Left ventricle myocardium inferior (tissue), 1 donor: Measurements from ENCODE around the gene ACTR3C. TPM values are rescaled to one million over a fixed set of nuclear protein-coding genes. Genes with fewer than 3 reads are reported as not detected.

Experiments
- DNase-seq: peaks from one replicate; pipeline ENCODE4 v3.0.0-alpha.2; 2020
- H3K27ac ChIP-seq: fragments of 200-600 bp; replicated peaks from 2 replicates; pipeline ENCODE4 v1.8.0; 2021
- H3K27me3 ChIP-seq: fragments of 200-600 bp; 2 replicates; pipeline ENCODE4 v1.8.0; 2021; ENCODE audit warnings: low read depth
- H3K36me3 ChIP-seq: fragments of 200-600 bp; 2 replicates; pipeline ENCODE4 v1.8.0; 2021
- H3K4me1 ChIP-seq: fragments of 200-600 bp; 2 replicates; pipeline ENCODE4 v1.8.0; 2021
- H3K4me3 ChIP-seq: fragments of 200-600 bp; 2 replicates; pipeline ENCODE4 v1.8.0; 2021; ENCODE audit warnings: mild to moderate bottlenecking, moderate library complexity
- H3K9me3 ChIP-seq: fragments of 200-600 bp; replicated peaks from 2 replicates; pipeline ENCODE4 v1.8.0; 2021
- CTCF ChIP-seq: fragments of 200-600 bp; IDR thresholded peaks from 2 replicates; pipeline ENCODE4 v1.8.0; 2021; ENCODE audit warnings: antibody characterized with exemption, mild to moderate bottlenecking, borderline replicate concordance
- intact Hi-C: fragments of 100-400 bp; cut with micrococcal nuclease; formaldehyde crosslinking; loops from one replicate; pipeline ENCODE4 v1.11.0; 2022
- total RNA-seq: library from RNA; stranded (reverse); fragmentation: NEBNext Ultra II Directional; extraction: Animal tissue kit (Norgen Biotek cat#: 25700); gene quantifications from one replicate; pipeline ENCODE4 v1.2.1, GENCODE V29; 2021
- donor health status: DM: no; HTN: yes; CAD: no; lungs with severe emphysema.

The ACTR3C gene
- total RNA-seq, 1 donor from 2014 or later = 5.1 TPM

- H3K27ac ChIP-seq = peak overlapping the region; percentile 97
- no peaks in the 10 kb centered on the region for H3K27me3 ChIP-seq
- DNase-seq = no peak
- intact Hi-C loops = no loop called here
- no peaks in the 10 kb centered on the region for H3K9me3 ChIP-seq
- H3K4me3 ChIP-seq = peak overlapping the region; percentile 96
- peaks cover 70% of the 10 kb centered on the region for H3K4me1 ChIP-seq
- peaks cover 41% of the 10 kb centered on the region for H3K36me3 ChIP-seq
- TF ChIP-seq CTCF = no peak
These were observed 46.6 kb upstream of the ACTR3C start for GRCh38 chr7:150369748-150370501.

DNA sequence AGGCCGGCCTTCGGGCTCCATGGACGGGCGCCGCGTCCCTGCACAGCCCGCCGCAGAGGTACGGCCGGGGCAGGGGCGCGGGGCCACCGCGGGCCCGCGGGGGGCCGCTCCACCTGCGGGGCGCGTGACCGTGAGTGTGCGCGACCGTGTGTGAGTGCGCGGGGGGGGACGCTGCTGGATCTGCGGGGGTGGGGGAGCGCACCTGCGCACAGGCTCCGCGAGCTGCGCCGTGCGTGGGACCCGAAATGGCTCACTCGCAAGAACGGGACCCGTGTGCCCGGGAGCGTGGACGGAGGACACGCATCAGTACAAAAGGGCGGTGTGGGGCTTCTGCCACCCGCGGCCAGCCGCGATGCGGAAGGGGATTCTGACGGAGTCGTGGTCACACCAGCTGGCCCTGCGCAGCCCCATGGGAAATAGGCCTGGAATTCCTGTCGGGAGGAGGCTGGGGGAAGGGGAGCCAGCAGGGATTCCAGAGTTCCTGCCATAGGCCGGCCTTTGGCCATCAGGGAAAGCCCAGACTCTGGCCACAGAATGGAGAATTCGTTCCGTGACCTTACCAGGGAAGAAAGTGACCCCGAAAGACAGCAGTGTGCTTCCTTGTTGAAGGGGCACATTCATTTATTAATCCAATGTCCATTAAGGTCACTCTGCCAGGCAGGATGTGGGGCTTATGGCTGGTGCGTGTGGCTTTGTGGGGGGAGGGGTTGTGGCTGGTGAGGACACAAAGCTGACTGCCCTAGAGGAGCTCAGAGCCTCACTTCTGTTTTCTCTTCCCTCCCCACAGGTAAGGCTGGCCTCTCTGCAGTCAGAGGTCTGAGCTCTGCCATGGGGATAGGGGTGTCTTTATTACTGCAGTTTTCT, 45.8 kb upstream of the ACTR3C start:
- DNase-seq = peak; percentile 71
- no peak for TF ChIP-seq CTCF
- H3K36me3 ChIP-seq = peaks cover 39% of the 10 kb centered on the region
- H3K27me3 ChIP-seq = no peaks in the 10 kb centered on the region
- peak overlapping the region; percentile 96 for H3K4me3 ChIP-seq
- intact Hi-C loops = no loop called here
- H3K9me3 ChIP-seq = no peaks in the 10 kb centered on the region
- peak overlapping the region; percentile 97 for H3K27ac ChIP-seq
- peaks cover 66% of the 10 kb centered on the region for H3K4me1 ChIP-seq

DNA sequence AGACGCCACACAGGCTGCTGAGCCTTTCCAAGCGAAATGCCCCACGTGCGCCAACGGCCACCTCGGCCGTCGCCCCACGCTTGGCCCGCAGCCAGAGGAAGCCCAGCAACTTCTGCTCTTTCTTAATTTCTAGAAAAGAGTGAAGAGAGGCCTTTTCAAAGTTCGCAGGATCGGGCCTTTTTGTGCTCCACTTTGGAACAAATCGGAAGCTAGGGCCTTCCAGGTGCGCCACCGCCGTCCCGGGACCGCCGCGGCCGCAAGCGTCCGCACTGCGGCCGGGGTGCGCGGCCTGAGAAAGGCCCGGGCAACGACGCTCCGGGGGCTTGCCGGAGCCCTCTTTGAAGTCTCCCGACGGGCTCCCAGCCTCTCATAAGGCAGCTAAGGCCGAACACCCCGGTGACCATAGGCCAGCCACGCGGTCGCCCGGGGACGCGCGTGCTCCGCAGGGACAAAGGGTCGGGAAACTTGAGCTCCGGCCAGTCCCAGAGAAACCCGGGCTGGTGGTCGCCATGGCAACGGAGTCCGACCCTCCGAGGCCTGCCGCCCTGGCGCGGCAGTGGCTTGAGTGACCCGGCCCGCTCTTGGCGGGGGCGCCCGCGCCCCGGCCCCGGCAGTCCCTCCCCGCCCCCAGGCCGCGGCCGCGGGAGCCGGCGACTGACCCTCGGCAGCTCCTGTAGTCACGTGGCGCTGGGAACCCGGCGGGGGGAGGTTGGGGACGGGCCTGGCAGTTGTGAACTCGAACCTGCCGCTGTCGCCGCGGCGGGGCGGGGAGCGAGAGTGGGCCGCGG, 44.9 kb upstream of the ACTR3C start, which contains the start of gene REPIN1:
TSS of gene REPIN1 (plus strand) at position 727 of the 788 bp plus-strand sequence. CDS start 890 bp downstream, outside the sequence.
- intact Hi-C loops = no loop called here
- Histone ChIP-seq H3K9me3 (no peaks in the 10 kb centered on the region), H3K4me1 (peaks cover 57% of the 10 kb centered on the region), H3K4me3 (peak within 1 kb of the TSS; percentile 96), H3K36me3 (peaks cover 31% of the 10 kb centered on the region), H3K27me3 (no peaks in the 10 kb centered on the region), H3K27ac (peak within 1 kb of the TSS; percentile 97)
- peak; percentile 95 for DNase-seq
- TF ChIP-seq CTCF = no peak

DNA sequence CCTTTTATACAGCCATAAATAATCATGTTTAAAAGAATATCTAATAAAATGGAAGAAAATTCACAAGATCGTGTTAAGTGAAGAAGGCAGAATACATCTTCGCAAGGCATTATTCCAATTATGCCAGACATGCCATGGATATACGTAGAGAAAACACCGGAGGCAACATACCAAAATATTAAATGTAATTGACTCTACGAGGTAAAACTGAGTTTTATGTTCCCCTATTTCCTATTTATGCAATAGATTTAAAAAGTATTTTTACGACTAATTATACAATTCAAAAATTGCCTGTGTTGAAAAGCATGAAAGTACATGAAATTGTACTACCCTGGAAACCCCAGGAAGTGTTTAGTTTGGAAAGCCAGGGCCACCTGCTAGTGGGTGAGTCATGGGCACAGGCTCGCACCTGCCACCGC, 44.3 kb upstream of the ACTR3C start:
- Histone ChIP-seq H3K4me3 (peak overlapping the region; percentile 96), H3K4me1 (peaks cover 51% of the 10 kb centered on the region), H3K27me3 (no peaks in the 10 kb centered on the region), H3K36me3 (peaks cover 26% of the 10 kb centered on the region), H3K9me3 (no peaks in the 10 kb centered on the region), H3K27ac (peak overlapping the region; percentile 97)
- no peak for DNase-seq
- TF ChIP-seq CTCF = no peak
- intact Hi-C loops = no loop called here
